GM18517 (cell line): ENCODE results near the gene CCDC78.
A peak's percentile ranks its signal among the peaks of the same experiment; 100 is the strongest.

Source experiments
- ATAC-seq: cut with Tn5 transposase; IDR thresholded peaks from one replicate; pipeline ENCODE4 v1.9.1; 2021; ENCODE audit warnings: mild to moderate bottlenecking, moderate library complexity; ENCODE audit not compliant: unreplicated experiment

Gene CCDC78

GRCh38 chr16:740459-740763, 14.2 kb upstream of the CCDC78 start:
- no peak for ATAC-seq

GRCh38 chr16:739560-740458, 13.6 kb upstream of the CCDC78 start:
- ATAC-seq, result no peak

- no peak for ATAC-seq
These were observed 10.8 kb upstream of the CCDC78 start for GRCh38 chr16:736936-737481.

- no peak for ATAC-seq
These were observed 9.8 kb upstream of the CCDC78 start for GRCh38 chr16:735982-736453.

- no peak for ATAC-seq
These were observed 9.0 kb upstream of the CCDC78 start for GRCh38 chr16:734981-735881.

- no peak for ATAC-seq
These were observed 8.2 kb upstream of the CCDC78 start for GRCh38 chr16:734208-734980.

- no peak for ATAC-seq
These were observed 7.4 kb upstream of the CCDC78 start for GRCh38 chr16:733382-734207.

GRCh38 chr16:732936-733335, 6.7 kb upstream of the CCDC78 start:
- ATAC-seq, result no peak

GRCh38 chr16:732332-732731, 6.1 kb upstream of the CCDC78 start:
- no peak for ATAC-seq

- ATAC-seq, result no peak
These were observed 4.6 kb upstream of the CCDC78 start for GRCh38 chr16:730666-731509.

- ATAC-seq, result no peak
These were observed 3.8 kb upstream of the CCDC78 start for GRCh38 chr16:729768-730665.

GRCh38 chr16:728890-729744, 2.9 kb upstream of the CCDC78 start:
- no peak for ATAC-seq

GRCh38 chr16:728131-728889, 2.1 kb upstream of the CCDC78 start:
- ATAC-seq, result peak; percentile 36

GRCh38 chr16:727291-727977, 1.2 kb upstream of the CCDC78 start:
- ATAC-seq, result no peak

- ATAC-seq, result no peak
These were observed 130 bp downstream of the CCDC78 start for GRCh38 chr16:726188-726437.
